ENCODE data around the gene SPRED1. TPM values are rescaled to one million over a fixed set of nuclear protein-coding genes. Genes with fewer than 3 reads are reported as not detected.

Gene SPRED1
- polyA plus RNA-seq, 1 experiment = 15.1 TPM

- DNase-seq (ENCODE audit: low read depth, low spot score) = no peak
Measured at GRCh38 chr15:38389924-38390542, 137.4 kb downstream of the SPRED1 start.

GRCh38 chr15:38391191-38391590 lies 138.6 kb downstream of the SPRED1 start:
- no peaks in the 10 kb centered on the region for H3K9me3 ChIP-seq (ENCODE audit: control insufficient read depth, insufficient read depth, low read length)
- H3K27me3 ChIP-seq (ENCODE audit: control insufficient read depth, insufficient read depth, low read length) = no peaks in the 10 kb centered on the region
- no peak overlapping the region for H3K27ac ChIP-seq (ENCODE audit: low read depth, low read length)
- CTCF ChIA-PET = interaction anchor here (0.6 to 4.7 kb wide), 4 partner anchors 16 to 388 kb away, joined by 3 to 35 read pairs (median 8); no protein-coding TSS in a partner anchor
- POLR2A ChIA-PET = no interaction called here
- H3K4me3 ChIP-seq (ENCODE audit: low read depth, low read length) = no peak overlapping the region
- TF ChIP-seq, protein P1, sequence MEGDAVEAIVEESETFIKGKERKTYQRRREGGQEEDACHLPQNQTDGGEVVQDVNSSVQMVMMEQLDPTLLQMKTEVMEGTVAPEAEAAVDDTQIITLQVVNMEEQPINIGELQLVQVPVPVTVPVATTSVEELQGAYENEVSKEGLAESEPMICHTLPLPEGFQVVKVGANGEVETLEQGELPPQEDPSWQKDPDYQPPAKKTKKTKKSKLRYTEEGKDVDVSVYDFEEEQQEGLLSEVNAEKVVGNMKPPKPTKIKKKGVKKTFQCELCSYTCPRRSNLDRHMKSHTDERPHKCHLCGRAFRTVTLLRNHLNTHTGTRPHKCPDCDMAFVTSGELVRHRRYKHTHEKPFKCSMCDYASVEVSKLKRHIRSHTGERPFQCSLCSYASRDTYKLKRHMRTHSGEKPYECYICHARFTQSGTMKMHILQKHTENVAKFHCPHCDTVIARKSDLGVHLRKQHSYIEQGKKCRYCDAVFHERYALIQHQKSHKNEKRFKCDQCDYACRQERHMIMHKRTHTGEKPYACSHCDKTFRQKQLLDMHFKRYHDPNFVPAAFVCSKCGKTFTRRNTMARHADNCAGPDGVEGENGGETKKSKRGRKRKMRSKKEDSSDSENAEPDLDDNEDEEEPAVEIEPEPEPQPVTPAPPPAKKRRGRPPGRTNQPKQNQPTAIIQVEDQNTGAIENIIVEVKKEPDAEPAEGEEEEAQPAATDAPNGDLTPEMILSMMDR (IDR thresholded peaks at IDR 0.05; ENCODE audit: low read depth, low read length) = no peak
- no peak for DNase-seq (ENCODE audit: low read depth, low spot score)

More at GRCh38 chr15:38389924-38390542, 137.4 kb downstream of the SPRED1 start:
- ChIA-PET POLR2A (no interaction called here), CTCF (interaction anchor here (0.7 to 4.9 kb wide), 14 partner anchors 8 to 399 kb away, joined by 3 to 35 read pairs (median 4); no protein-coding TSS in a partner anchor)
- Histone ChIP-seq H3K27me3 (ENCODE audit: control insufficient read depth, insufficient read depth, low read length) (no peaks in the 10 kb centered on the region), H3K27ac (ENCODE audit: low read depth, low read length) (no peak overlapping the region), H3K4me3 (ENCODE audit: low read depth, low read length) (no peak overlapping the region), H3K9me3 (ENCODE audit: control insufficient read depth, insufficient read depth, low read length) (no peaks in the 10 kb centered on the region)
- TF ChIP-seq, protein P1 (IDR thresholded peaks at IDR 0.05; ENCODE audit: low read depth, low read length) = peak; percentile 89

- CTCF ChIA-PET = interaction anchor here (0.6 to 2.4 kb wide), 3 partner anchors 8 to 42 kb away, joined by 3 to 9 read pairs (median 8); no protein-coding TSS in a partner anchor
- no peak overlapping the region for H3K27ac ChIP-seq (ENCODE audit: low read depth, low read length)
Measured at GRCh38 chr15:38398134-38398533, 145.5 kb downstream of the SPRED1 start.

DNA sequence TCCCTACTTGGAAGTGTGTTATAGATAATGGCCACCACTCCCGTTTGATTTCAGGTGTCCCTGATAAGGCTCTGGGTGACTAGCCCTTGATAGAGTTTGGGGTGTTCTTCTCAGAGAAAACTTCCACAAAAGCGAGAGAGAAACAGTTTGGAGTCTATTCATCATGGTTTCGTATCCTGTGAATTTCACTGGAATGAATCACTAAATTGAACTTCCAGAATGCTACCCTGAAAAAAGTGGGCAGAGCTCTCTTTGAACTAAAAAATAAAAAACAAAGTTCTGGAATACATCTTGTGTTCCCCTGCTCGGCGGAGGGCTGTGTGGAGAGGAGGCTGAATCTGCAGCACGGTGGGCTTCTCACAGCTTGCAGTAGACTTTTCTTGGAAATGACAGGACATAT lies 148.5 kb downstream of the SPRED1 start:
- CTCF ChIA-PET = interaction anchor here (0.7 kb wide), 1 partner anchor 405 kb away, joined by 3 read pairs; no protein-coding TSS in a partner anchor
- POLR2A ChIA-PET = no interaction called here
- Histone ChIP-seq H3K9me3 (ENCODE audit: control insufficient read depth, insufficient read depth, low read length) (peaks cover 5% of the 10 kb centered on the region; the same call in 1 of the 2 replicates), H3K27ac (ENCODE audit: low read depth, low read length) (no peak overlapping the region), H3K27me3 (ENCODE audit: control insufficient read depth, insufficient read depth, low read length) (no peaks in the 10 kb centered on the region), H3K4me3 (ENCODE audit: low read depth, low read length) (no peak overlapping the region)
- DNase-seq (ENCODE audit: low read depth, low spot score) = no peak
- TF ChIP-seq, protein P1 (IDR thresholded peaks at IDR 0.05; ENCODE audit: low read depth, low read length) = no peak

More at GRCh38 chr15:38398134-38398533, 145.5 kb downstream of the SPRED1 start:
- H3K4me3 ChIP-seq (ENCODE audit: low read depth, low read length) = no peak overlapping the region
- TF ChIP-seq, protein P1 (IDR thresholded peaks at IDR 0.05; ENCODE audit: low read depth, low read length) = no peak
- H3K9me3 ChIP-seq (ENCODE audit: control insufficient read depth, insufficient read depth, low read length) = peaks cover 5% of the 10 kb centered on the region; the same call in 1 of the 2 replicates
- POLR2A ChIA-PET = interaction anchor here (1.2 kb wide), 1 partner anchor 146 kb away, joined by 4 read pairs; the partner anchor contains the start of gene SPRED1
- DNase-seq (ENCODE audit: low read depth, low spot score) = peak; percentile 90
- H3K27me3 ChIP-seq (ENCODE audit: control insufficient read depth, insufficient read depth, low read length) = no peaks in the 10 kb centered on the region

DNA sequence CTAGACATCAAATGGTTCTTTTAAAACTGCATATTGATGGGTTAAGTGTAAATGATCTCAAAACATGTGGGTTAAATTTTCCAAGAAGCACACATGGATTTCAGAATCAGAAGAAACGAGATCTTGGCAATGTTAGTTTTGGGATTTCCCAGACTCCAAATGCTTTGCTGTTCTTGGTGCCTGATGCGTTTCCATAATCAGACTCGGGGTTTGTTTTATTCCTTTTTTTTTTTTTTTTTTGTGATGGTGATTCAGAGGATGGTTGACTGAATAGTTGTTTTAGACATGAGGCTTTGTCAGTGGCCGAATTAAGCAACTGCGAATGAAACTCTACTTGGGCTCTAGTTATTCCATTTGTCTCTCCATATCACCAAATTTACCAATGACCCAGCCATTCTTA lies 149.1 kb downstream of the SPRED1 start:
- Histone ChIP-seq H3K4me3 (ENCODE audit: low read depth, low read length) (no peak overlapping the region), H3K9me3 (ENCODE audit: control insufficient read depth, insufficient read depth, low read length) (peaks cover 5% of the 10 kb centered on the region; the same call in 1 of the 2 replicates), H3K27me3 (ENCODE audit: control insufficient read depth, insufficient read depth, low read length) (no peaks in the 10 kb centered on the region), H3K27ac (ENCODE audit: low read depth, low read length) (no peak overlapping the region)
- TF ChIP-seq, protein P1 (IDR thresholded peaks at IDR 0.05; ENCODE audit: low read depth, low read length) = no peak
- CTCF ChIA-PET = no interaction called here
- no peak for DNase-seq (ENCODE audit: low read depth, low spot score)
- POLR2A ChIA-PET = no interaction called here

All from AG04450 (cell line).